HepG2 (cell line): Measurements from ENCODE around the gene SH2D5. TPM values are rescaled to one million over a fixed set of nuclear protein-coding genes. Genes with fewer than 3 reads are reported as not detected.
A peak's percentile ranks its signal among the peaks of the same experiment; 100 is the strongest.

Source experiments
- ATAC-seq: fragments of 200-7000 bp; cut with Tn5 transposase; 3 replicates; pipeline ENCODE4 v1.9.1; 2020; ENCODE audit warnings: mild to moderate bottlenecking, moderate library complexity
- BruUV-seq: library from RNA; stranded (reverse); fragments of 400-500 nt; replicated peaks from 2 replicates; lab custom pipeline; 2021; lab: Mats Ljungman, UMichigan
- CTCF ChIA-PET: fragments of 300-600 bp; formaldehyde crosslinking; extraction: SDS; loops from one replicate; lab custom pipeline; 2021; ENCODE audit warnings: low total read pairs, inconsistent platforms, low intra/inter-chr PET ratio; lab: Yijun Ruan, JAX
- POLR2A ChIA-PET: fragments of 350-600 bp; sonication (Branson Sonifier 250); formaldehyde crosslinking; loops from one replicate; lab custom pipeline; 2020; ENCODE audit warnings: antibody characterized with exemption, inconsistent platforms; lab: Yijun Ruan, JAX
- DNase-seq: peaks from one replicate; pipeline ENCODE4 v3.0.0-alpha.2; 2015; ENCODE audit warnings: low spot score
- FAIRE-seq: peaks from 3 replicates; lab custom pipeline; 2011; peaks lifted over from hg19 to GRCh38; lab: Jason Lieb, UNC
- H2AFZ ChIP-seq: one replicate; pipeline ENCODE4 v1.6.1; 2011; ENCODE audit warnings: low read length, inconsistent platforms
- H3K27ac ChIP-seq: fragments of 300-600 bp; 3 replicates; pipeline ENCODE4 v1.8.0; 2011; ENCODE audit warnings: mixed run types, mild to moderate bottlenecking, mixed read lengths, low read length, inconsistent platforms; ENCODE audit not compliant: insufficient read depth; ENCODE audit errors: extremely low read length
- H3K27me3 ChIP-seq, 2 experiments: fragments of 200-600 bp in 1 of 2; 2 replicates in 1 of 2; 3 replicates in 1 of 2; pipeline versions ENCODE4 v1.6.0 to v1.8.0; 2011; ENCODE audit warnings: low read length in 2 of 2, mild to moderate bottlenecking in 2 of 2, moderate library complexity in 2 of 2, inconsistent platforms in 1 of 2; ENCODE audit not compliant: insufficient read depth in 2 of 2, control insufficient read depth in 1 of 2
- H3K36me3 ChIP-seq, 2 experiments: fragments of 200-600 bp in 1 of 2; replicated peaks in 1 of 2; 2 replicates in 1 of 2; 3 replicates in 1 of 2; pipeline versions ENCODE4 v1.5.1 to v1.8.0; 2011; ENCODE audit warnings: low read length in 2 of 2, inconsistent platforms in 1 of 2; ENCODE audit not compliant: insufficient read depth in 2 of 2, control insufficient read depth in 1 of 2
- H3K4me1 ChIP-seq: 2 replicates; pipeline ENCODE4 v1.5.1; 2012; ENCODE audit warnings: low read length, inconsistent platforms; ENCODE audit not compliant: insufficient read depth
- H3K4me2 ChIP-seq: 2 replicates; pipeline ENCODE4 v1.6.0; 2011; ENCODE audit warnings: low read depth, low read length, inconsistent platforms
- H3K4me3 ChIP-seq, 3 experiments: fragments of 200-600 bp in 1 of 3; sonication (generic), shearing (Covaris generic) in 1 of 3; replicated peaks in 1 of 3; 2 replicates each; pipeline ENCODE4 v1.5.1; 2011 to 2016; ENCODE audit warnings: low read length in 3 of 3, inconsistent platforms in 2 of 3, low read depth in 2 of 3, mild to moderate bottlenecking in 2 of 3, control low read depth in 1 of 3, mixed read lengths in 1 of 3; ENCODE audit not compliant: insufficient read depth in 1 of 3
- H3K79me2 ChIP-seq: one replicate; pipeline ENCODE4 v1.6.1; 2011; ENCODE audit warnings: low read length, inconsistent platforms; ENCODE audit not compliant: insufficient read depth
- H3K9ac ChIP-seq: 2 replicates; pipeline ENCODE4 v1.6.0; 2011; ENCODE audit warnings: mild to moderate bottlenecking, low read depth, low read length, inconsistent platforms; ENCODE audit not compliant: insufficient read depth
- H3K9me3 ChIP-seq: 2 replicates; pipeline ENCODE4 v1.5.1; 2012; ENCODE audit warnings: mild to moderate bottlenecking, low read length
- H4K20me1 ChIP-seq: 2 replicates; pipeline ENCODE4 v1.6.0; 2011; ENCODE audit warnings: inconsistent platforms, mild to moderate bottlenecking, low read length, moderate library complexity; ENCODE audit not compliant: insufficient read depth
- CHCHD3 ChIP-seq: sonication (generic); formaldehyde crosslinking; IDR thresholded peaks from 2 replicates; pipeline ENCODE4 v1.8.0; 2022; ENCODE audit warnings: mild to moderate bottlenecking, missing genetic modification reagents, moderate library complexity
- CTCF ChIP-seq: sonication (generic); formaldehyde crosslinking; IDR thresholded peaks from 2 replicates; pipeline ENCODE4 v1.5.0; 2020; ENCODE audit warnings: mild to moderate bottlenecking, missing genetic modification reagents, moderate library complexity
- DMTF1 ChIP-seq: sonication (generic); formaldehyde crosslinking; IDR thresholded peaks from 2 replicates; pipeline ENCODE4 v1.4.0; 2020; ENCODE audit warnings: mild to moderate bottlenecking, missing genetic modification reagents
- ESRRA ChIP-seq: sonication (generic); formaldehyde crosslinking; IDR thresholded peaks from 2 replicates; pipeline ENCODE4 v1.5.1; 2020; ENCODE audit warnings: mild to moderate bottlenecking, low read depth, missing genetic modification reagents
- NKX3-1 ChIP-seq: sonication (generic); formaldehyde crosslinking; IDR thresholded peaks from 2 replicates; pipeline ENCODE4 v1.5.0; 2020; ENCODE audit warnings: missing genetic modification reagents
- PRMT3 ChIP-seq: sonication (generic); formaldehyde crosslinking; IDR thresholded peaks from 2 replicates; pipeline ENCODE4 v1.8.1; 2022; ENCODE audit warnings: low read depth, mild to moderate bottlenecking, moderate library complexity, missing genetic modification reagents, borderline replicate concordance
- RAD21 ChIP-seq: fragments of 450-650 bp; formaldehyde crosslinking; IDR thresholded peaks from 2 replicates; pipeline ENCODE4 v1.5.0; 2020; ENCODE audit warnings: mild to moderate bottlenecking
- SMC3 ChIP-seq: IDR thresholded peaks from 2 replicates; pipeline ENCODE4 v1.6.1; 2011; ENCODE audit warnings: low read length, improper control_type of control experiment
- SP140L ChIP-seq: sonication (generic); formaldehyde crosslinking; IDR thresholded peaks from 2 replicates; pipeline ENCODE4 v1.4.0; 2020; ENCODE audit warnings: missing genetic modification reagents, borderline replicate concordance
- SRF ChIP-seq: IDR thresholded peaks from 2 replicates; pipeline ENCODE4 v1.6.1; 2011; ENCODE audit warnings: mild to moderate bottlenecking, low read depth, low read length, moderate library complexity
- SRSF9 ChIP-seq: fragments of 200-400 bp; formaldehyde crosslinking; IDR thresholded peaks from 2 replicates; pipeline ENCODE4 v1.6.1; 2018; ENCODE audit warnings: borderline replicate concordance, mild to moderate bottlenecking, low read depth, low read length; ENCODE audit not compliant: insufficient read depth, poor library complexity, severe bottlenecking
- STAG1 ChIP-seq: sonication (generic); formaldehyde crosslinking; IDR thresholded peaks from 2 replicates; pipeline ENCODE4 v1.4.0; 2020; ENCODE audit warnings: missing genetic modification reagents
- ZKSCAN1 ChIP-seq: fragments of 150-350 bp; IDR thresholded peaks from 2 replicates; pipeline ENCODE4 v1.6.1; 2014; ENCODE audit warnings: low read length
- ZNF44 ChIP-seq: sonication (generic); formaldehyde crosslinking; IDR thresholded peaks from 2 replicates; pipeline ENCODE4 v1.5.1; 2020; ENCODE audit warnings: mild to moderate bottlenecking, missing genetic modification reagents
- WGBS: methylation state at CpG from one replicate; pipeline ENCODE4 v1.1.6; 2017; ENCODE audit warnings: low lambda C conversion rate; 5-methylcytosine and 5-hydroxymethylcytosine counted together
- in situ Hi-C: cut with HindIII; loops from 2 replicates; pipeline ENCODE4 v1.10.0; 2017; ENCODE audit warnings: low pct_unique_long_range_greater_than_20kb; ENCODE audit not compliant: extremely low pct_ligation_motif_present
- intact Hi-C: fragments of 100-400 bp; cut with micrococcal nuclease; formaldehyde crosslinking; loops from one replicate; pipeline ENCODE4 v1.10.0; 2022; ENCODE audit not compliant: unreplicated experiment
- polyA plus RNA-seq, 8 experiments: library from polyadenylated mRNA; depleted of rRNA in 3 of 8; stranded (reverse) in 7 of 8; unstranded in 1 of 8; fragments of >200 nt; fragmentation: Illumina TruSeq in 4 of 8; extraction: Trizol in 4 of 8; gene quantifications; 2 replicates each; pipeline versions ENCODE4 v1.2.1 to v1.2.3, GENCODE V29; 2011 to 2016; ENCODE audit warnings: low read depth in 4 of 8, missing spikeins in 1 of 8, mixed read lengths in 1 of 8; ENCODE audit not compliant: insufficient read depth in 1 of 8
- total RNA-seq, 5 experiments: library from RNA; depleted of rRNA; stranded (reverse); fragments of >200 nt; fragmentation: Illumina TruSeq; extraction: Trizol; gene quantifications; 2 replicates each; pipeline ENCODE4 v1.2.3, GENCODE V29; 2016; ENCODE audit warnings: low read depth in 1 of 5

The SH2D5 gene
- total and polyA plus RNA-seq, 2 of the 13 experiments (the other 11 are each of a cell fraction or from before 2014, with no cell fraction given): 1.2 to 3.4 TPM

- no peak overlapping the region for H2AFZ ChIP-seq
- no peak for DNase-seq
- no peaks in the 10 kb centered on the region for H3K9me3 ChIP-seq
- peaks cover 55% of the 10 kb centered on the region for H3K4me1 ChIP-seq
- no peak overlapping the region for H3K27ac ChIP-seq
- H3K36me3 ChIP-seq: no peaks in the 10 kb centered on the region
- no peak overlapping the region for H3K9ac ChIP-seq
- intact Hi-C loops (no loop called here), in situ Hi-C loops (no loop called here)
- no TSS peak for BruUV-seq
- peak; percentile 74 for ATAC-seq
- H3K4me2 ChIP-seq: no peak overlapping the region
- 0% methylated on average over 1 of the region's 1 CpG for WGBS
- no peak for TF ChIP-seq CHCHD3 (CRISPR knock-in tag)
- peak; percentile 67 for TF ChIP-seq CTCF (CRISPR knock-in tag)
- TF ChIP-seq NKX3-1 (CRISPR knock-in tag): no peak
- TF ChIP-seq DMTF1: no peak
- TF ChIP-seq ZNF44 (CRISPR knock-in tag): no peak
- 0 out of 2 replicates have a peak, but pooled peaks have one; percentile 17 for TF ChIP-seq RAD21
- peak; percentile 58 for TF ChIP-seq STAG1 (CRISPR knock-in tag)
- TF ChIP-seq SMC3: peak; percentile 37; the same call in 1 of the 2 replicates
- TF ChIP-seq SRF: no peak
- no peak for TF ChIP-seq PRMT3
- TF ChIP-seq SRSF9: no peak
- TF ChIP-seq ZKSCAN1: no peak
- no peak for TF ChIP-seq SP140L
- TF ChIP-seq ESRRA (CRISPR knock-in tag): no peak
- no peak overlapping the region for H3K4me3 ChIP-seq
- ChIA-PET POLR2A (no interaction called here), CTCF (no interaction called here)
- H3K79me2 ChIP-seq: no peaks in the 10 kb centered on the region
- peaks cover 5 to 20% of the 10 kb centered on the region in 2 experiments; a peak in 3 of 5 replicates for H3K27me3 ChIP-seq
- no peaks in the 10 kb centered on the region for H4K20me1 ChIP-seq
- peak; percentile 70 for FAIRE-seq
Observed at GRCh38 chr1:20702416-20702815, 30.1 kb downstream of the SH2D5 start.
